Activated CD4-positive, CD25-positive, alpha-beta regulatory T cell (primary cell): ENCODE measurements around the gene RASL12.
"Not testable (repeated sequence)": the region's sequence is repeated elsewhere in the genome, so short reads cannot be mapped to it uniquely, and the experiment has no call there.

ENCODE experiments used
- DNase-seq, 4 experiments: peaks; one replicate each; lab custom pipeline; 2025; lab: John Stamatoyannopoulos, UW

RASL12 gene

GRCh38 chr15:65075607-65076395 lies 8.0 kb upstream of the RASL12 start:
- not testable (repeated sequence) for DNase-seq

GRCh38 chr15:65074946-65075345 lies 7.2 kb upstream of the RASL12 start:
- DNase-seq: not testable (repeated sequence)

DNA sequence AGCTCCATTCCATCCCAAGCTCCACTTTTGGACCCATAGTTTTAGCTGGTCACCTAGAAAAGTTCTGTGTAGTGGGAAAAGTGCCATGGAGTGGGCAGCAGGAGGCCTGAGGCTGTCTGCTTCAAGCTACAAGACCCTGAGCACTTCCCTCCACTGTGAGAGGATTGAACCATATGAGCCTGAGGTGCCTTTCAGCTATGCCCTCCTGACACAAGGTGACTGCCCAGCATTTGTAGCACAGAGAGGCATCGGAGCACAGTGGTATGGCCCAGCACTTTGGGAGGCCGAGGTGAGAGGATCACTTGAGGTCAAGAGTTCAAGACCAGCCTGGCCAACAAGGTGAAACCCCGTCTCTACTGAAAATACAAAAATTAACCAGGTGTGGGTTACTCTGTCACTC lies 4.8 kb upstream of the RASL12 start:
- no peak for DNase-seq

- DNase-seq: no peak
Measured at GRCh38 chr15:65072027-65072426, 4.2 kb upstream of the RASL12 start.

GRCh38 chr15:65071381-65071811 lies 3.6 kb upstream of the RASL12 start:
- DNase-seq: no peak

GRCh38 chr15:65069779-65070546 lies 2.2 kb upstream of the RASL12 start:
- DNase-seq: no peak

- DNase-seq: no peak
Measured at GRCh38 chr15:65069179-65069578, 1.4 kb upstream of the RASL12 start.

GRCh38 chr15:65068403-65068788 lies 605 bp upstream of the RASL12 start:
- DNase-seq: no peak

GRCh38 chr15:65067317-65067644 lies 510 bp downstream of the RASL12 start:
- no peak for DNase-seq

- DNase-seq: no peak
Measured at GRCh38 chr15:65066635-65067316, 1.0 kb downstream of the RASL12 start.

DNA sequence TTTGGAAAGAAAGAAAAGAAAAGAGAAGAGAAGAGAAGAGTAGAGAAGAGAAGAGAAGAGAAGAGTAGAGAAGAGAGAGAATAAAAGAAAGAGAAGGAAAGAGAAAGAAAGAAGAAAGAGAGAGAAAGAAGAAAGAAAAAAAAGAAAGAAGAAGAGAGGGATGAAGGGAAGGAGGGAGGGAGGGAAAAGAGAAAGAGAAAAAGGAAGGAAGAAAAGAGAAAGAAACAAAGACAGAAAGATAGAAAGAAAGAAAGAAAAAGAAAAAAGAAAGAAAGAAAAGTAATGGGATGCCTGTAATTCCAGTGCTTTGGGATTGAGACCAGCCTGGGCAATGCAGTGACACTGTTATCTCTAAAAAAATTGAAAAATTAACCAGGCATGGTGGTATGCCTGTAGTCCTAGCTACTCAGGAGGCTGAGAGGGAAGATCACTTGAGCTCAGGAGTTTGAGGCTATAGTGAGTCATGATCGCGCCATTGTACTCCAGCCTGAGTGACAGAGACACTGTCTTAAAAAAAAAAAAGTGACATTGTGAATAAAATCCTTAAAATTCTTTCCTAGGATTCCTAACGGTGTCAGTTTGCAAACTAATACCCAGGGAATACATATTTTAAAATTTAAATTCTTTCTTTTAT lies 1.7 kb downstream of the RASL12 start:
- DNase-seq: no peak

DNA sequence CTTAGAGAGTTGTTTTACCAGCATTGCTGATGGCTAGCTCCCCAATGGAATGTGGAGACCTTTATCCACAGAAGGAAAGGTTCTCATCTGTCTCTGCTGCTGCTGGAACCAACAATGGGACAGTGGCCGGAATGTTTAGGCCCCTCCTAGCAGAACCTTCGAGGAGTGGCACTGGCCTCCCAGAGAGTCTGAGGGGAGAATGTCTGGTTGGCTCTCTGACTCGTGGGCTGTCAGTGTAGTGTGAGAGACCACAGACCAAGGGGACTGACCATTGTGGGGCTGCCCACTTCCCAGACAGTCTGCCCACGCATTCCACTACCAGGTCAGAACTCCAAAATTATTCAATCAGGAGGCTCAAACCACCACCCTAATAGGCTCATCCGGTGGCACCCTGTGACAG lies 5.1 kb downstream of the RASL12 start:
- DNase-seq: no peak

- no peak for DNase-seq
Measured at GRCh38 chr15:65062061-65062460, 5.7 kb downstream of the RASL12 start.

GRCh38 chr15:65060641-65061397 lies 7.0 kb downstream of the RASL12 start:
- no peak for DNase-seq

DNA sequence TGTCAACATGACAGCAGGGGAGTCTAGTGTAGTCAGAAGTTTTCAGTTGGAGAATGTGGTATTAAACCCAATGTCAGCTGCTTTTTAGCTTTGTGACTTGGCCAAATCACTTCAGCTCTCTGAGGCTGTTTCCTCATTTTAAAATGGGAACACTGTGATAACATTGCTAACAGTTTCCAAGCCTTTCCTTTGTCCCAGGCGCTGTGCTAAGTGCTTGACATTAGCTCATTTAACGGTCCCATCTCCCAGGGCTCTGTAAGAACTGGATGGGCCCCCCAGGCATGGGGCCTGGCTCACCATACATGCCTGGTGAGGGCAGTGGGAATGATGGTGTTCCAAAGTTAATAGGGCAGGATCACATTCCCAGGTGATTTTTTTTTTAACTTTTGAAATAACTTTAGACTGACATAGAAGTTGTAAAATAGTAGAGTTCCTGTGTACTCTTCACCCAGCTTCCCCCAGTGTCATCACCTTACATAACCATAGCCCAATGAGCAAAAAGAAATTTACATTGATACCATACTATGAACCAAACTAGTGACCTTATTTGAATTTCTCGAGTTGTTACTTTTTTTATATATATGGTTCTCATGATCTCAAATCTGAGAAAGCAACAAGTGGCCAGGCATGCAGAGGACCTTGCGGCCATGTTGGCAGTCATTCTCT lies 7.7 kb downstream of the RASL12 start:
- DNase-seq: no peak

DNA sequence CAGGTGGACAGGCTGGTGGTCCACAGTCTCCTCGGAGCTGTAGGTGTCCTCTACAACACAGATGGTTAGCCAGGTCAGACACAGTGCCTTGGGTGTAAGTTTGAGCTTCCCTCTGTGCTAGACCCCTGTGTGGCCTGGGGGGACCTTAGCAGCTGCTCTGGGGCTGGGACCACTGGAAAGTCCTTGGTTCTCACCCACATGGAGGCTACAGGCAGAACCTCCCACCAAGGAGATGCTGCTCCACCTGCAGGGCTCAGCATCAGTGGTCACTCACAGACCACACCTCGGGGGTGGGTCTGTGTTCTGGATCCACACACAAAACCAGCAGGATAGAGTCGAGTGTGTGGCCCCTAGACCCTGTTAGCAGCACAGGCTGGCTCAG lies 8.4 kb downstream of the RASL12 start:
- no peak for DNase-seq

GRCh38 chr15:65058394-65059368 lies 9.1 kb downstream of the RASL12 start:
- no peak for DNase-seq

DNA sequence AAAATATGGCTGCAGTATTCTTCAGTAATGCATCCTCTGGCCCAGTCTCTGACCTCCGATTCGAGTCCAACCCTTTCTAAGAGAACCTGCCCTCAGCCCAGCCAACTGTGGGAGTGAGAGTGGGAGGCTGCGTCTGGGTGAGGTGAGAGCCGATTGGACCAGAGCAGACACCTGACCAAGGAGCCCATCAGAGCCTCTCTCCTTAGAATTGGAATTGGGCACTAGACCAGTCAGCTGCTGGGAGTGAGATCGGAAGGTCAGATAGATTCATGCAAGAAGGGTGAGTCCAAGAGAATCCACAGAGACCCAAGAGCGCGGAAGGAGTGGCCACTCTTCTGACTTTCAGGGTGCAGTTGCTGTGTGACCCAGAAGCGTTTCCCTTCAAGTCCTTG lies 10.2 kb downstream of the RASL12 start:
- no peak for DNase-seq

DNA sequence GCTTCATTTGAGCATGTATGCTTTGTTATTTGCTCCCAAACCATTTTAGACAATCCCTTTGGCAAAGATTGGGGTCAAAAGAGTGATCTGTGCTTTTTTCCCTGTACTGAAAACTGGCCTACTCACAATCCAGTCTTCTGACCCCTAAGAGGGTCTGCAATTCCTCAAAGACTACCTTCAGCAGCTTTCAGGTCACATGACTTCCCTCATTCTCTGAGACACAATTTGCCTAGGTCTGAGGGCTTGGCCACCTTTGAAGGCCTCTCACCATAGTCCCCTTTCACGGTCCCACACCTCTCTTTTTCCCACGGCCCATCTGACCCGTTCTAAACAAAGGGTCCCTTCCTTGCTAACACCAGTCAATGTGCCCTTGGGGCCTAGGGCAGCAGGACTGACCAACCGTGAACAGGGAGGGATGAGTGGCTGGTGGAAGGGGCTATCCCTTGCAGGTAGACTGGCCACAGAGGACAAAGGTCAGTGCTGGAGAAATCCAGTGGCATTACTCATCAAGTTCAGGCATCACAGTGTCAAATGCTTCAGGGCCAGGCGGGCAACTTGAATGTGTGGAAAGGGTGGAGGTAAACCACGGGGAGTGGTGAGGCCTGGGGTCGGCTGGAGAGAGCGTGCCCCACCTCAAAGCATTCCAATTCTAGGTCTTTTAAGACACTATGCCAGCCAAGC lies 10.8 kb downstream of the RASL12 start:
- DNase-seq: no peak
